OCI-LY7 (cell line): ENCODE measurements around the gene ANKLE2. TPM values are rescaled to one million over a fixed set of nuclear protein-coding genes. Genes with fewer than 3 reads are reported as not detected.

ENCODE experiments used
- BruUV-seq: library from RNA; stranded (reverse); fragments of 400-500 nt; replicated peaks from 2 replicates; lab custom pipeline; 2021; lab: Mats Ljungman, UMichigan
- CTCF ChIA-PET: fragments of 300-600 bp; sonication (Branson Sonifier 250); formaldehyde crosslinking; loops from one replicate; lab custom pipeline; 2022; ENCODE audit warnings: antibody characterized with exemption; ENCODE audit not compliant: unreplicated experiment; lab: Charles Lee
- POLR2A ChIA-PET: fragments of 300-600 bp; sonication (Branson Sonifier 250); formaldehyde crosslinking; loops from one replicate; lab custom pipeline; 2022; ENCODE audit warnings: antibody characterized with exemption; lab: Charles Lee
- DNase-seq: peaks from one replicate; pipeline ENCODE4 v3.0.0-alpha.2; 2015; ENCODE audit warnings: low spot score
- H2AFZ ChIP-seq: fragments of 200-600 bp; sonication (generic), shearing (Covaris generic); 2 replicates; pipeline ENCODE4 v1.6.1; 2014; ENCODE audit warnings: mild to moderate bottlenecking, antibody characterized with exemption, low read length, moderate library complexity
- H3K27ac ChIP-seq: fragments of 200-600 bp; sonication (generic); 2 replicates; pipeline ENCODE4 v1.5.1; 2014; ENCODE audit warnings: mixed run types, low read depth, mild to moderate bottlenecking, moderate library complexity, low read length, inconsistent platforms; ENCODE audit not compliant: poor library complexity, severe bottlenecking
- H3K36me3 ChIP-seq: fragments of 200-600 bp; sonication (generic); 2 replicates; pipeline ENCODE4 v1.6.1; 2014; ENCODE audit warnings: mild to moderate bottlenecking, antibody characterized with exemption, low read length, moderate library complexity, mixed read lengths; ENCODE audit not compliant: insufficient read depth
- H3K4me1 ChIP-seq: fragments of 200-600 bp; sonication (generic); 2 replicates; pipeline ENCODE4 v1.5.1; 2014; ENCODE audit warnings: mild to moderate bottlenecking, low read length; ENCODE audit not compliant: insufficient read depth, poor library complexity, severe bottlenecking
- H3K4me2 ChIP-seq: fragments of 200-600 bp; sonication (generic); 2 replicates; pipeline ENCODE4 v1.6.1; 2014; ENCODE audit warnings: mild to moderate bottlenecking, low read length
- H3K4me3 ChIP-seq: fragments of 200-600 bp; sonication (generic); 2 replicates; pipeline ENCODE4 v1.5.1; 2014; ENCODE audit warnings: mild to moderate bottlenecking, low read depth, low read length; ENCODE audit not compliant: poor library complexity, severe bottlenecking
- H3K79me2 ChIP-seq: fragments of 200-600 bp; sonication (generic); 2 replicates; pipeline ENCODE4 v1.6.1; 2016; ENCODE audit warnings: low read depth, mild to moderate bottlenecking, low read length, moderate library complexity, mixed read lengths; ENCODE audit not compliant: insufficient read depth
- H3K9me2 ChIP-seq: fragments of 200-600 bp; sonication (generic); 2 replicates; pipeline ENCODE4 v1.6.1; 2016; ENCODE audit warnings: mild to moderate bottlenecking, low read length, mixed read lengths; ENCODE audit not compliant: insufficient read depth
- H3K9me3 ChIP-seq: fragments of 200-600 bp; sonication (generic); 2 replicates; pipeline ENCODE4 v1.6.1; 2014; ENCODE audit warnings: mild to moderate bottlenecking, mixed run types, low read length, mixed read lengths
- H4K20me1 ChIP-seq: fragments of 200-600 bp; sonication (generic); 2 replicates; pipeline ENCODE4 v1.6.1; 2014; ENCODE audit warnings: mild to moderate bottlenecking, antibody characterized with exemption, low read length, moderate library complexity, mixed read lengths; ENCODE audit not compliant: insufficient read depth
- EZH2phosphoT487 ChIP-seq: fragments of 200-600 bp; sonication (generic); IDR thresholded peaks from 2 replicates; pipeline ENCODE4 v1.6.1; 2018; ENCODE audit warnings: low read depth, borderline replicate concordance, mild to moderate bottlenecking, mixed run types, antibody characterized with exemption, low read length, moderate library complexity, mixed read lengths
- intact Hi-C: fragments of 100-400 bp; cut with micrococcal nuclease; formaldehyde crosslinking; loops from one replicate; pipeline ENCODE4 v1.10.0; 2022; ENCODE audit not compliant: unreplicated experiment
- total RNA-seq, 2 experiments: library from RNA; depleted of rRNA in 1 of 2; stranded (reverse); fragments of >200 nt in 1 of 2; shearing (Covaris generic) in 1 of 2; gene quantifications; 2 replicates each; pipeline ENCODE4 v1.2.3, GENCODE V29; 2014 to 2022
- TF ChIP-seq, protein P1 (sequence below): fragments of 200-600 bp; sonication (generic); conservative IDR thresholded peaks from 2 replicates; pipeline ENCODE4 v1.5.1; 2014; ENCODE audit warnings: mild to moderate bottlenecking, antibody characterized with exemption, low read length, moderate library complexity, mixed read lengths

ANKLE2 gene
- total RNA-seq, 2 experiments from 2014 or later = 88.0 to 121 TPM

DNA sequence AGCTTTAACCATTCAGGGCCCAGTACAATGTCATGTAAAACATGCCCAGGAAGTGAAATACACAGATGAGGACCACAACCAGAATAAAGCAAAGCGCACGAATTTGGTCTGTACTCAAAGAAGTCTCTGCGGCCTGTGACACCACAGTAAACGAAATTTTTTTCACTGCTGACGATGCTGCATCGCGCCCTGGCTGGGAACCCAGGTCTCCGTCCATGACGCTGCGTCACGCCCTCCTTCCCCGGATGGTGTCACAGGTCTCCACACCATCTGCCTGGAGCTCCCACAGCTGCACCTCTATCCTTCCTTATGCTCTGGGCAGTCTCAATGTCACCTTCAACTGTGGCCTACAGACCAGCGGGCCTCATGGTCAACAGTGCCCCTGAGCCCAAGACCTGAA lies 17.8 kb downstream of the ANKLE2 start:
- no peaks in the 10 kb centered on the region for H3K9me3 ChIP-seq
- no peak overlapping the region for H2AFZ ChIP-seq
- BruUV-seq = no TSS peak
- no peaks in the 10 kb centered on the region for H3K4me1 ChIP-seq
- no peak overlapping the region for H3K4me3 ChIP-seq
- no peak for TF ChIP-seq EZH2phosphoT487
- TF ChIP-seq, protein P1, sequence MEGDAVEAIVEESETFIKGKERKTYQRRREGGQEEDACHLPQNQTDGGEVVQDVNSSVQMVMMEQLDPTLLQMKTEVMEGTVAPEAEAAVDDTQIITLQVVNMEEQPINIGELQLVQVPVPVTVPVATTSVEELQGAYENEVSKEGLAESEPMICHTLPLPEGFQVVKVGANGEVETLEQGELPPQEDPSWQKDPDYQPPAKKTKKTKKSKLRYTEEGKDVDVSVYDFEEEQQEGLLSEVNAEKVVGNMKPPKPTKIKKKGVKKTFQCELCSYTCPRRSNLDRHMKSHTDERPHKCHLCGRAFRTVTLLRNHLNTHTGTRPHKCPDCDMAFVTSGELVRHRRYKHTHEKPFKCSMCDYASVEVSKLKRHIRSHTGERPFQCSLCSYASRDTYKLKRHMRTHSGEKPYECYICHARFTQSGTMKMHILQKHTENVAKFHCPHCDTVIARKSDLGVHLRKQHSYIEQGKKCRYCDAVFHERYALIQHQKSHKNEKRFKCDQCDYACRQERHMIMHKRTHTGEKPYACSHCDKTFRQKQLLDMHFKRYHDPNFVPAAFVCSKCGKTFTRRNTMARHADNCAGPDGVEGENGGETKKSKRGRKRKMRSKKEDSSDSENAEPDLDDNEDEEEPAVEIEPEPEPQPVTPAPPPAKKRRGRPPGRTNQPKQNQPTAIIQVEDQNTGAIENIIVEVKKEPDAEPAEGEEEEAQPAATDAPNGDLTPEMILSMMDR = no peak
- intact Hi-C loops = no loop called here
- no peak overlapping the region for H3K4me2 ChIP-seq
- ChIA-PET CTCF (no interaction called here), POLR2A (no interaction called here)
- peaks cover 18% of the 10 kb centered on the region; the same call in 1 of the 2 replicates for H3K79me2 ChIP-seq
- 0 out of 2 replicates have a peak, but pooled peaks cover 5% of the 10 kb centered on the region for H4K20me1 ChIP-seq
- peaks cover 98% of the 10 kb centered on the region for H3K36me3 ChIP-seq
- H3K27ac ChIP-seq = no peak overlapping the region
- DNase-seq = no peak
- H3K9me2 ChIP-seq = no peaks in the 10 kb centered on the region

DNA sequence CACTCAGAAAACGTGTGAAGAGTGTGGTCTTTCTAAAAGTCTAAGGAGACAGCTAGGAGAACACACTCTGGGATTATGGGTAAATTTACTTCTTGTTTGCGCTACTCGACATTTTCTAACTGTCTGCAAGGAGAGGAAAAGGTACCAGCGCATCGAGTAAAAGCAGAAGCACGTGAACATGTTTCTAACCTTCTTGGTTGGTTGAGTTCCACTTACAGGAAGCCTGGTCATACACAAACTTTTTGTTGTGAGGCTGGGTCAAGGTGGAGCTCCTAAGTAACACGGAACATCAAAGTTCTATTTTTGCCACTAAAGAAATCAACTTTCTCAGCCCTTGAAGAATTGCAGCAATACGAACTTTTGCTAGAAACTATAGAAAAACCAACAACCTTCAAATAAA lies 20.0 kb downstream of the ANKLE2 start:
- no peak for DNase-seq
- ChIA-PET POLR2A (interaction anchor here (0.6 to 1.1 kb wide), 4 partner anchors 8 to 106 kb away, joined by 3 read pairs; no protein-coding TSS in a partner anchor), CTCF (no interaction called here)
- no peak overlapping the region for H2AFZ ChIP-seq
- no peak overlapping the region for H3K27ac ChIP-seq
- peaks cover 100% of the 10 kb centered on the region for H3K36me3 ChIP-seq
- H3K4me1 ChIP-seq = no peaks in the 10 kb centered on the region
- intact Hi-C loops = no loop called here
- BruUV-seq = TSS peak; percentile 12
- TF ChIP-seq EZH2phosphoT487 = no peak
- TF ChIP-seq, protein P1 = no peak
- H3K9me3 ChIP-seq = no peaks in the 10 kb centered on the region
- 0 out of 2 replicates have a peak, but pooled peaks cover 8% of the 10 kb centered on the region for H4K20me1 ChIP-seq
- H3K79me2 ChIP-seq = peaks cover 18% of the 10 kb centered on the region; the same call in 1 of the 2 replicates
- no peak overlapping the region for H3K4me3 ChIP-seq
- no peaks in the 10 kb centered on the region for H3K9me2 ChIP-seq
- H3K4me2 ChIP-seq = no peak overlapping the region

DNA sequence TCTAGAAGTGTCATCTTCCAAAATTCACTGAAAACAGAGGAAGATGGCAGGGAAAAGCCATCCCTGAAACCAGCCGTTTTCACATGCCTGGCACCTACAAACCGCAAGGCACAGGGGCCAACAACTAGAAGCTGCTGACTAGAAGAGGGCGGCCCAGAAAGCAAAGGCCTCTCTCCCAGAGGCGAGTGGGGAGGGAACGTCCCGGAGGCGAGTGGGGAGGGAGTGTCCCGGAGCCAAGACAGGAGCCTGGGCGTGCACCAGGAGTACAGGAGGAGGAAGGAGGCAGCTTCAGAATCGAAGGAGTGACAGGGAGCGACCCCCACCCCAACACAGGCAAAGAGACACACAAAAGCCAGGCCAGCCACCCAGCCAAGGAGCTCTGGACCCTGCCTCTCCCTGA lies 21.0 kb downstream of the ANKLE2 start:
- intact Hi-C loops = no loop called here
- BruUV-seq = no TSS peak
- CTCF ChIA-PET = no interaction called here
- POLR2A ChIA-PET = no interaction called here
- Histone ChIP-seq H3K79me2 (peaks cover 15% of the 10 kb centered on the region; the same call in 1 of the 2 replicates), H2AFZ (no peak overlapping the region), H3K27ac (no peak overlapping the region), H3K9me2 (no peaks in the 10 kb centered on the region), H3K4me3 (no peak overlapping the region), H4K20me1 (0 out of 2 replicates have a peak, but pooled peaks cover 8% of the 10 kb centered on the region), H3K4me1 (no peaks in the 10 kb centered on the region), H3K36me3 (peaks cover 100% of the 10 kb centered on the region), H3K9me3 (no peaks in the 10 kb centered on the region), H3K4me2 (no peak overlapping the region)
- TF ChIP-seq, protein P1 = no peak
- no peak for TF ChIP-seq EZH2phosphoT487
- DNase-seq = no peak
